T-cell (primary cell): ENCODE data around the gene TMC1. TPM values are rescaled to one million over a fixed set of nuclear protein-coding genes. Genes with fewer than 3 reads are reported as not detected.
A peak's percentile ranks its signal among the peaks of the same experiment; 100 is the strongest.

Experiments
- ATAC-seq, 4 experiments: fragments of 200-7000 bp in 3 of 4; fragments of 150-1000 bp in 1 of 4; cut with Tn5 transposase; replicated peaks in 1 of 4; 1 replicate in 3 of 4; 2 replicates in 1 of 4; pipeline ENCODE4 v1.10.0; 2021; ENCODE audit warnings: moderate library complexity in 3 of 4, mild to moderate bottlenecking in 2 of 4, moderate number of reproducible peaks in 1 of 4
- CTCF ChIA-PET, 2 donors: fragments of 300-600 bp; sonication (Branson Sonifier 250); formaldehyde crosslinking; loops; one replicate each; lab custom pipeline; 2022; ENCODE audit warnings: antibody characterized with exemption in 2 of 2; lab: Charles Lee
- POLR2A ChIA-PET, 2 donors: fragments of 300-600 bp; sonication (Branson Sonifier 250); formaldehyde crosslinking; loops; one replicate each; lab custom pipeline; 2022; ENCODE audit warnings: antibody characterized with exemption in 2 of 2; lab: Charles Lee
- DNase-seq, 35 experiments: peaks; one replicate each; pipeline versions ENCODE4 v3.0.0 to v3.0.0-alpha.2; 2013 to 2023
- H3K27ac ChIP-seq: one replicate; pipeline ENCODE4 v1.5.1; 2013; ENCODE audit warnings: low read length
- H3K27me3 ChIP-seq, 2 experiments: replicated peaks in 1 of 2; 1 replicate in 1 of 2; 2 replicates in 1 of 2; pipeline versions ENCODE4 v1.6.1 to v1.7.0; 2013; ENCODE audit warnings: low read length in 1 of 2, mixed read lengths in 1 of 2; ENCODE audit not compliant: control insufficient read depth in 2 of 2, insufficient read depth in 2 of 2; ENCODE audit errors: extremely low read depth in 1 of 2
- H3K36me3 ChIP-seq, 2 donors: 1 replicate in 1 of 2; 2 replicates in 1 of 2; pipeline versions ENCODE4 v1.6.1 to v1.7.0; 2013; ENCODE audit warnings: low read length in 1 of 2; ENCODE audit not compliant: control insufficient read depth in 2 of 2, insufficient read depth in 1 of 2; ENCODE audit errors: extremely low read depth in 1 of 2
- H3K4me1 ChIP-seq, 2 experiments: 1 replicate in 1 of 2; 2 replicates in 1 of 2; pipeline versions ENCODE4 v1.6.1 to v1.7.0; 2013; ENCODE audit warnings: low read length in 2 of 2, mixed read lengths in 1 of 2; ENCODE audit not compliant: insufficient read depth in 2 of 2, control insufficient read depth in 1 of 2; ENCODE audit errors: extremely low read depth in 1 of 2
- H3K4me3 ChIP-seq, 2 donors: 1 replicate in 1 of 2; 2 replicates in 1 of 2; pipeline versions ENCODE4 v1.5.1 to v1.7.0; 2013; ENCODE audit warnings: mild to moderate bottlenecking in 2 of 2, low read length in 1 of 2, moderate library complexity in 1 of 2; ENCODE audit not compliant: control insufficient read depth in 1 of 2; ENCODE audit errors: extremely low read depth in 1 of 2
- H3K9me3 ChIP-seq: 2 replicates; pipeline ENCODE4 v1.7.0; 2013
- H3K27ac Mint-ChIP-seq, 2 donors: one replicate each; pipeline ENCODE4 v1.8.0; 2020 to 2021; ENCODE audit warnings: mild to moderate bottlenecking in 2 of 2, mixed read lengths in 2 of 2
- H3K27me3 Mint-ChIP-seq, 2 donors: one replicate each; pipeline ENCODE4 v1.8.0; 2021 to 2022; ENCODE audit warnings: mixed read lengths in 2 of 2
- H3K36me3 Mint-ChIP-seq: one replicate; pipeline ENCODE4 v1.8.0; 2021; ENCODE audit warnings: mixed read lengths
- H3K4me1 Mint-ChIP-seq, 3 donors: one replicate each; pipeline ENCODE4 v1.8.0; 2020 to 2022; ENCODE audit warnings: mixed read lengths in 3 of 3, mild to moderate bottlenecking in 1 of 3
- H3K4me3 Mint-ChIP-seq, 3 donors: one replicate each; pipeline ENCODE4 v1.8.0; 2020 to 2022; ENCODE audit warnings: mild to moderate bottlenecking in 3 of 3, mixed read lengths in 3 of 3, moderate library complexity in 3 of 3
- H3K9me3 Mint-ChIP-seq, 3 donors: one replicate each; pipeline ENCODE4 v1.8.0; 2020 to 2022; ENCODE audit warnings: mixed read lengths in 3 of 3
- WGBS: methylation state at CpG from one replicate; pipeline ENCODE4 v1.1.5; 2013; ENCODE audit warnings: missing lambda C conversion rate; ENCODE audit not compliant: insufficient coverage; 5-methylcytosine and 5-hydroxymethylcytosine counted together
- total RNA-seq, 35 experiments: library from RNA in 6 of 35; stranded (reverse) in 6 of 35; fragments of 120-200 nt in 1 of 35; gene quantifications; one replicate each; pipeline versions ENCODE4 v1.2.1 to v1.2.4 and lab custom pipeline; 2013 to 2026

The TMC1 gene
- total RNA-seq, 5 donors from 2014 or later (not counting 1 experiment from before 2014, with no cell fraction given) = not detected

- H3K27ac ChIP-seq = no peak overlapping the region
- CTCF ChIA-PET = no interaction called here
- no peaks in the 10 kb centered on the region for H3K36me3 ChIP-seq
- no CpG with 5 or more reads among the region's 3 CpGs for WGBS
- H3K27me3 Mint-ChIP-seq = no peaks in the 10 kb centered on the region
- no peaks in the 10 kb centered on the region for H3K36me3 Mint-ChIP-seq
- no peaks in the 10 kb centered on the region for H3K27me3 ChIP-seq
- H3K4me3 Mint-ChIP-seq = no peak overlapping the region
- H3K9me3 Mint-ChIP-seq = no peaks in the 10 kb centered on the region
- no peak overlapping the region for H3K27ac Mint-ChIP-seq
- H3K9me3 ChIP-seq = no peaks in the 10 kb centered on the region
- POLR2A ChIA-PET = no interaction called here
- DNase-seq (no peak), ATAC-seq (no peak)
- H3K4me1 Mint-ChIP-seq = peaks cover 0 to 13% (median 7%) of the 10 kb centered on the region in 3 donors
- no peak overlapping the region for H3K4me3 ChIP-seq
- H3K4me1 ChIP-seq = no peaks in the 10 kb centered on the region
Measured at GRCh38 chr9:72554221-72554641, 32.8 kb downstream of the TMC1 start.

GRCh38 chr9:72557549-72557948, 36.1 kb downstream of the TMC1 start:
- Histone ChIP-seq H3K27ac (no peak overlapping the region), H3K4me3 (no peak overlapping the region), H3K4me1 (no peaks in the 10 kb centered on the region), H3K9me3 (no peaks in the 10 kb centered on the region), H3K27me3 (no peaks in the 10 kb centered on the region), H3K36me3 (no peaks in the 10 kb centered on the region)
- H3K9me3 Mint-ChIP-seq = no peaks in the 10 kb centered on the region
- CTCF ChIA-PET = no interaction called here
- WGBS = no CpG with 5 or more reads among the region's 2 CpGs
- peaks cover 0 to 13% (median 7%) of the 10 kb centered on the region in 3 donors for H3K4me1 Mint-ChIP-seq
- peak in 4 of 35 experiments; percentile 3 to 16 (median 10) for DNase-seq
- peak in 2 of 4 experiments; percentile 67 to 83 for ATAC-seq
- H3K27ac Mint-ChIP-seq = peak overlapping the region; percentile 76 to 83
- POLR2A ChIA-PET = no interaction called here
- H3K27me3 Mint-ChIP-seq = no peaks in the 10 kb centered on the region
- H3K36me3 Mint-ChIP-seq = no peaks in the 10 kb centered on the region
- H3K4me3 Mint-ChIP-seq = no peak overlapping the region

DNA sequence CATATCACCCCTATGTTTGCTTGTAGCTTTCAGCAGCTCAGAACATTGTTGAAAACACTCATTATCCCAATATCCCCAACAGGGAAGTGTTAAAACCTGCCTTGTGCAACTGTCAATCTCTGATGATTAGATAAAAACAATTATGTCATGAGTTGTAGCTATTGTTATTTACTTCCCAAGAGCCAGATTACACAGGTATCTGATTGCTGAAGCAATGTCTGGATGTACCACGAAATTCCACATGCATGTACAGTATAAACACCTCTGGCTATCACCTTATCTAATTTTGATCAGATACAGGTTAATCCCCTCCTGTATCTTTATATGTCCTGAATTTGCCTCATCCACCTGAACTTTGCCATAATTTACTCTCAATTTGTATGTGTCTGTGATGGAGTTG, 38.7 kb downstream of the TMC1 start:
- no peaks in the 10 kb centered on the region for H3K4me1 ChIP-seq
- no peak for ATAC-seq
- H3K4me3 Mint-ChIP-seq = no peak overlapping the region
- H3K27me3 Mint-ChIP-seq = no peaks in the 10 kb centered on the region
- H3K27me3 ChIP-seq = no peaks in the 10 kb centered on the region
- POLR2A ChIA-PET = no interaction called here
- no peaks in the 10 kb centered on the region for H3K36me3 ChIP-seq
- H3K27ac Mint-ChIP-seq = no peak overlapping the region
- no peak overlapping the region for H3K4me3 ChIP-seq
- no peaks in the 10 kb centered on the region for H3K36me3 Mint-ChIP-seq
- no peak overlapping the region for H3K27ac ChIP-seq
- H3K4me1 Mint-ChIP-seq = peaks cover 0 to 13% (median 7%) of the 10 kb centered on the region in 3 donors
- WGBS = 43% methylated on average over 1 of the region's 1 CpG
- H3K9me3 Mint-ChIP-seq = peaks cover 0 to under 1% (median 0%) of the 10 kb centered on the region in 3 donors
- no peak for DNase-seq
- no peaks in the 10 kb centered on the region for H3K9me3 ChIP-seq
- CTCF ChIA-PET = interaction anchor here in 1 of 2 donors (0.5 kb wide), 1 partner anchor 159 kb away, joined by 9 read pairs; no protein-coding TSS in a partner anchor

- ATAC-seq (no peak), DNase-seq (no peak)
- H3K4me3 Mint-ChIP-seq = no peak overlapping the region
- no peaks in the 10 kb centered on the region for H3K36me3 Mint-ChIP-seq
- H3K27me3 Mint-ChIP-seq = no peaks in the 10 kb centered on the region
- Histone ChIP-seq H3K27me3 (no peaks in the 10 kb centered on the region), H3K36me3 (no peaks in the 10 kb centered on the region), H3K4me1 (no peaks in the 10 kb centered on the region), H3K9me3 (no peaks in the 10 kb centered on the region), H3K27ac (no peak overlapping the region), H3K4me3 (no peak overlapping the region)
- H3K27ac Mint-ChIP-seq = no peak overlapping the region
- H3K4me1 Mint-ChIP-seq = no peaks in the 10 kb centered on the region
- ChIA-PET CTCF (interaction anchor here (0.7 kb wide), 2 partner anchors 267 to 653 kb away, joined by 7 to 16 read pairs; partner anchors contain the start of gene ABHD17B (in 1 of the 2)), POLR2A (interaction anchor here in 1 of 2 donors (0.6 kb wide), 1 partner anchor 547 kb away, joined by 3 read pairs; no protein-coding TSS in a partner anchor)
- no CpG with 5 or more reads among the region's 4 CpGs for WGBS
- H3K9me3 Mint-ChIP-seq = peaks cover 0 to 7% (median 7%) of the 10 kb centered on the region in 3 donors
Measured at GRCh38 chr9:72563806-72564205, 42.4 kb downstream of the TMC1 start.

GRCh38 chr9:72564479-72565281, 43.3 kb downstream of the TMC1 start:
- DNase-seq (no peak), ATAC-seq (no peak)
- no peaks in the 10 kb centered on the region for H3K36me3 ChIP-seq
- Mint-ChIP-seq H3K4me1 (no peaks in the 10 kb centered on the region), H3K27me3 (peaks cover 0 to 5% of the 10 kb centered on the region in 2 donors), H3K9me3 (peaks cover 0 to 7% (median 7%) of the 10 kb centered on the region in 3 donors), H3K4me3 (no peak overlapping the region), H3K36me3 (no peaks in the 10 kb centered on the region), H3K27ac (no peak overlapping the region)
- H3K27me3 ChIP-seq = no peaks in the 10 kb centered on the region
- H3K27ac ChIP-seq = no peak overlapping the region
- CTCF ChIA-PET = no interaction called here
- H3K4me1 ChIP-seq = no peaks in the 10 kb centered on the region
- no peaks in the 10 kb centered on the region for H3K9me3 ChIP-seq
- POLR2A ChIA-PET = no interaction called here
- WGBS = no CpG with 5 or more reads among the region's 2 CpGs
- H3K4me3 ChIP-seq = no peak overlapping the region

GRCh38 chr9:72565535-72565934, 44.1 kb downstream of the TMC1 start:
- ATAC-seq (no peak), DNase-seq (no peak)
- 97% methylated on average over 4 of the region's 7 CpGs for WGBS
- CTCF ChIA-PET = no interaction called here
- H3K36me3 ChIP-seq = no peaks in the 10 kb centered on the region
- H3K27ac ChIP-seq = no peak overlapping the region
- Mint-ChIP-seq H3K9me3 (peaks cover 0 to 7% (median 7%) of the 10 kb centered on the region in 3 donors), H3K27me3 (peaks cover 0 to 6% of the 10 kb centered on the region in 2 donors), H3K4me1 (no peaks in the 10 kb centered on the region), H3K36me3 (no peaks in the 10 kb centered on the region), H3K4me3 (no peak overlapping the region), H3K27ac (no peak overlapping the region)
- no peaks in the 10 kb centered on the region for H3K9me3 ChIP-seq
- H3K4me3 ChIP-seq = no peak overlapping the region
- H3K4me1 ChIP-seq = no peaks in the 10 kb centered on the region
- POLR2A ChIA-PET = no interaction called here
- H3K27me3 ChIP-seq = no peaks in the 10 kb centered on the region
